NCI-H748 treated with DMSO at 0.1 percent for 48 hours (cell line): ENCODE measurements around the gene KIRREL3.
A peak's percentile ranks its signal among the peaks of the same experiment; 100 is the strongest.

Source experiments
- DNase-seq: peaks from one replicate; lab custom pipeline; 2025; lab: John Stamatoyannopoulos, UW

Gene KIRREL3

DNA sequence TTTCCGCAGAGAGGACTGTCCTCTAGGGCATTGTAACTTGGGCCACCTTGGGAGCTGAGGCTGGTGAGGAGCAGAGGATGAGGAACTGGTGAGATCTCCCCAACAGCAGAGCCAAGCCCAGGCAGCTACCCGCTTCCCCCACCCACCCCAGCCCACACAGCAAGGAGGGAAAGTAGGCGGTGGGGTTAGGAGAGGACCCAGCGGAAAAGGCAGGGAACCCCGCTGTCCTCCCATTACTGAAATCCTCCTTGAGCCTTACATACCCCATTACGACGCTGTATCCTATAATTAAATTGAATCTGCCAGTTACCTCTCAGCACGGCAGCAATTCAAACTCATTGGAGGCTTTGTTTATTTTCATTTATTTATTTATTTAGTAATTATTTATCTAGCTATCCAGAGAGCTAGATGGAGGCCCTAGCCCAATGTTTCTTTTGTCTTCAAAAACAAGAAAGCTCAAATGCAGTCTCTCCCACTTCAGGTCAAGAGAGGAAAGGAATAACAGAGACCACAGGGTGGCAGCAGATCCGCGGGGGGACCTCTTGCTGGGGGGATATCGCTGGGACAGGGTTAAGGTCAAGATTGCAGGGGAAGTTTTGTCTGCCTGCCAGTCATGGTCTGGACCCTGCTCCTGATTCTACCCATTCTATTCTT is 427.1 kb downstream of the KIRREL3 start:
- peak; percentile 75 for DNase-seq

DNA sequence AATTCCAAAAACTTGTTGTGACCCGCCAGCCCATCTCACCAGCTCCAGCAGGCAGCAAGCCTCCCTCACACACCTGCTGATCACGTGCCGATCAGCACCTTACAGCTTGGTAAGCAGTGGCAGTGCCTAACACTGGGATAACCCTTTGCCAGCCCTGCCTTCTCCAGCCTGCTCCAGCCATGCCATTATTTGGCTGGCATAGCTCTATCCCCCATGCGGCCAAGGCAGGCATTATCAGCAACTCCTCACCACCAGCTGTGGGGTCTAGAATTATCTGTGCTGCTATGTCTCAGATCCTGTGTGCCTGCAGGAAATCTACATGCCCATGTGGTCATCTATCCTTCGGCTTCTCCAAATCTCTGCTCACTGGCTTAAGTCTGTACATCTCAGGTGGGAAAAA is 430.1 kb downstream of the KIRREL3 start:
- DNase-seq: no peak

DNA sequence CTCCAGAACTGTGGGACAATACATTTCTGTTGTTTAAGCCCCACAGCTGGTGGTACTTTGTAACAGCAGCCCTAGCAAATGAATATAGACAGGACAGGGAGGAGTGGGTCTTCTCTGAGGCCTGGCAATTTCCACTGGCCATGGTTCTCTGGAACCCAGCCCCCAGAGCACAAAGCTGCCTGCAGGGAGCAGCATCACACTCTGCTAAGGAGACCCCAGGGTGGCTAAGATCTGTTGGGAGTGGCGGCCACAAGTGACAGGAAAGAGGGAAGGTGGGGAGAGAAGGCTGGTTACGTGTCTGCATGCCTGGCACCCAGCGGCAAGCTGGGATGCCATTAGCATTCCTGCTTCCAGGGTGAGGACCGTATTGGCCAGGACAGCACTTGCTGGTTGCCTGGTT is 433.2 kb downstream of the KIRREL3 start:
- DNase-seq: no peak

DNA sequence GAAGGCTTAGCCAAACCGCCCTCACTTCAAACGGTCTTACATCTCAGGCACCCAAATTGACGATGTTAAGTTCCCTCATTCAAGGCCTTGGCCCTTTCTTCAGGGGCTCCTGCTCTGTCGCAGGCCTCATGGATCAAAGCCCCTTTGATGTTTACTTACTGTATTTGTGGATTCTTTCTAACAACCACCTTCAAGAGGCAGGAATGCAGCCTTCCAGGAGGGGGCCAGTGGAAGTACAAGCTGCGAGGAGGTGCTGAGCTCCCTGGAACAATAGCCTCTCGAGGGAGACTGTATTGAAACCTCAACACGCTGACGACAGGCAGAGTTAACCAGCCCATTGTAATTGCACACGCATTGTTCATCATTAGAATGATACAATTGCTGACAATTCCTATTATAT is 436.0 kb downstream of the KIRREL3 start:
- DNase-seq: no peak

DNA sequence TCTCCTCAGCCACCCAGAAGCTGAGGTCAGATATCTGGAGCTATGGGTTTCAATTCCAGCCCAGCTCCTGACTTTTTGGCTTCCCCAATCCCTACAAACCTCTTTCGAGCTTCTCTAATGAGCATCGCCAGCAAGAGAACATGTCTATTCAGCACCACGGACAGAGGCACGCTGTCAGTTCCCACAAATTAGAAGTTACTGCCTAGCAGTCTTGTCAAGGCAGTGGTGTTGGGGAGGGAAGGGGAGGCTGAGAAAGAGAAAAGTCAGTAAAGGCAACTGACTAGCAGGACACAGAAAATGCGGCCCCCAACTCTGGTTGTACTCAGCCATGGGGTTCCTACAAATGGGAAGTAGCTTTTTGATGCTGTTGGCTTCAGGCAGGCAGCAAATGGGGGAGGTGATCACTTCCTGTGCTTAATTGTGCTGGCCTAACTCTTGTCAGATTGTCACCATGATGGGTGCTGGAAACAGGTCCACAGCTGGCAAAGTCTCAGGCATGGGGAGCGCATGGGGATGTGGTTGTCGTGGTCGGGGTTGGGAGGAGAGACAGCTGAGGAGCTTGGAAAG is 439.2 kb downstream of the KIRREL3 start:
- no peak for DNase-seq

DNA sequence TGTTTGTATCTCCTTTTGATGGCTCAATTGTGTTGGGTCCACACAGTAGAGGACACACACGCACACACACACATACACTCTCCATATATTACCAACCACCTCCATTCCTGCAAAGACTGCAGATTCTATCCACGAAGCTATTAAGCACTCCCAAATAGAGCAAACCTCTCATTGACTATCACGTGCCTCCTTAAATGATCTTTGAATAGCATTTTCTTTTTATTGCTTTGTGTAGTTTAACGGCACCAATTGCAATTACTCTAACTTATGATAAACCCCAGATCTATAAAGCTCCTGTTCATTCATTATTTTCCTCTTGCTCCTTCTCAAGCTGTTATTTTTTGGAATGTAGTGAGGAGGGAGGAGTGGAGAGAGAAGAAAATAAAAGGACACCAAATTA is 440.3 kb downstream of the KIRREL3 start:
- DNase-seq: no peak

DNA sequence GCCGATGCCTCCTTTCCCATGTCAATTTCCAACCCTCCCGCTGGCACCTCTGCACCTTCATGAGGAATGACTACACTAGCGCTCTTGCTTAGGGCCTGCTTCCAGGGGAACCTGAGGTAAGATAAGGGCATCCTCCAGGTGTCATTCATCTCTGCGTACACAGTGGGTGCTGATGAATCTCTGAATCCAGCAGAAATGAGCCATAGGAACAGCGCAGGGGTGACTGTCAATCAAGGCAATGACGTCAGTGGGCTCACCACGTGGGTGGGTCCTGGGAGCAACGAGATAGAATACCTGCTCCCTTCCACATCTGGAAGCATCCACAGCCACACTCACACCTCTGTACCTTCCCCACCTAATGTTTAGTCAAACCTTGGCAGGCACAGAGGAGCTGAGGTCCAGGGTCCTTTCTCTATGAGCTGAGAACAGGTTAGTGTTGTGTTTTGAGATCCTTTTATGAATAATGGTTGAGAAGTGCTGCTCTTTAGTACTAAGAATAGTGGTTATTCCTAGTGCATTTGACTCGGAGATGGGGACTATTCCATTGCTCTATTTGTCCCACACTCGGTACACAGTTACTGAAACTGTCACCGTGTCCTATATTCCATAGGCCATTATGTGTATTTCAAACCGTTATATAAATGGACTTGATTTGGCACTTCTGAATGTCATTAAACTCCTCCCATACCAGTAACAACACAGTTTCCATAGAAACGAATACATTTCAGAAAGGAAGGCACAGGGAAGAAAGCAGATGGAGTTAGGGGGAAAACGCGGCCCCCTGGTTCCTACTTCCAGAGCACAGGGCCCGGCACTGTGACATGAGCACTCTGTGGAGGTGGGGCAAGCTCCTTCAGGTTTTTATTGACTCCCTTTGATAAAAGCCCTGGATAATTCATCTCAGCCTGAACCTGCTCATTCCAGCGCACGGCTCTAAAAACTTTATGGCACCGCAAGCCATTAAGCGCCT is 451.7 kb downstream of the KIRREL3 start:
- no peak for DNase-seq

DNA sequence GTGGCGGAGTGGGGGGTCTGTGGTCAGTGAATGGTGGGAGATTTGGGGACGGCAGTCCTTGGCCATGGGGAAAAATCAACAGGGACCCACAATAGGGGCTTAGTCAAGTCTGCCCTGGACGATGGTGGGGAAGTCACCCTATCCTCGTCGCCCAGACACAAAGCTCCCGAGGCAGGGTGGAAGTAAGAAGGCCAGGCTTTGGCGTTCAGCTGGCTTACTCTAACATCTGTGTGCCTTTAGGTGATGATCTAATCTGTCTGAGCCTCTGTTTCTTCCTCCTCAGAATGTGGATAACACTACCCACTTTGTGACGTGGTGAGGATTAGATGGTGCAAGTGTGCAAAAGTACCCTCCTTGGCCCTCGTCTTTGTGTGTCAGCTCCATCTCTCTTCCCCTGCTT is 452.9 kb downstream of the KIRREL3 start:
- no peak for DNase-seq

DNA sequence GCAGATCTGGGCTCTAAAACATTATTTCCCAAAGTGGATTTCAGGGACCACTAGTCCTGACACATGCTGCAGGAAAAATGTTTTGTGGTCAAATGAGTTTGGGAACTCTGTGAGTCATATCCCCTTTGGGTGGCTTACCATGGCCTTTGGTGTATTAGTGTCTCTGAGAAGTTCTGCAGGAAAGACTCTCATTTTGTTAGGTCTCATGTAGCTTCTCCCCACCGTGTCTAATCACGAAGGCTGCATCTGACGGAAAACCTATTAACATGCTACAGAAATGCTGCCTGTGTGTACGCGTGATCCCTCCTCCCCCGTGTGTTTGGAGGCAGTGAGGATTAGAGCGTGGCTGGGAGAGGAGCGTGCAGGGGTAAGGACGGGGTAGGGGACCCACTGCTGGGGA is 453.4 kb downstream of the KIRREL3 start:
- DNase-seq: no peak

DNA sequence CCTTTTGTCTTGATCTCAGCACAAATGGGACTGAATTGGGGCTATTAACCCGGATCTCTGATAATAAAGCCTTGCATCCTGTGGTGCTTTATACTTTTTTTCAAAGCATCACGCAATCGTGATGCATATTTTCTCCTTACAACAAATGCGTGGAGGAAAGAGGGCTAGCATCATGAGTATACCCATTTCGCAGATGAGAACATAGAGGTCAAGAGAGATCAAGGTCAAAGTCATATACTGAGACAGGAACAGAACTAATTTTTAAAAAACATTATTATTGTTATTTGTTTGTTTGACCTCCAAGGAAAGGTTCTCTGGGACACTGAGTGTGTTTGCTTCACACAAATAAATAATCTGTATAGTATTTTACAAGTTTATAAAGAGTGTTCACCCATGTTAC is 453.9 kb downstream of the KIRREL3 start:
- no peak for DNase-seq

DNA sequence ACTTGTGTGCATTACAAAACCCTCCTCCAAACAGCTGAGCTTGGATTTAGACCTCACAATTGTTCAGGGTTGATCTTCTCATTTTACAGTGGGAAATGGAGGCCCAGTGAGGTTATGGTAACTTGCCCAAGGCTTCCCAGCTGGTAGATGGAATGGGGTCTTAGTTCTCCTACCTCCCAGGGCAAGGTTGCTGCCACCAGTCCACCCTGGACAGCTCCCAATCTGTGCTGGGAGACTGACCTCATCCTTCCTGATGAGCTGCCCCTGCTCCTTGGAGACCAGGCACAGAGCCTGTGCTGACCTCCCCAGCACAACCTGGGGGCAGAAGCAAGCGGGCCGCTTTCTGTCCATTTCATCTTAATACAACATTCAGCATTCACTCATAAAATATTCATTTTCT is 454.4 kb downstream of the KIRREL3 start:
- DNase-seq: no peak

DNA sequence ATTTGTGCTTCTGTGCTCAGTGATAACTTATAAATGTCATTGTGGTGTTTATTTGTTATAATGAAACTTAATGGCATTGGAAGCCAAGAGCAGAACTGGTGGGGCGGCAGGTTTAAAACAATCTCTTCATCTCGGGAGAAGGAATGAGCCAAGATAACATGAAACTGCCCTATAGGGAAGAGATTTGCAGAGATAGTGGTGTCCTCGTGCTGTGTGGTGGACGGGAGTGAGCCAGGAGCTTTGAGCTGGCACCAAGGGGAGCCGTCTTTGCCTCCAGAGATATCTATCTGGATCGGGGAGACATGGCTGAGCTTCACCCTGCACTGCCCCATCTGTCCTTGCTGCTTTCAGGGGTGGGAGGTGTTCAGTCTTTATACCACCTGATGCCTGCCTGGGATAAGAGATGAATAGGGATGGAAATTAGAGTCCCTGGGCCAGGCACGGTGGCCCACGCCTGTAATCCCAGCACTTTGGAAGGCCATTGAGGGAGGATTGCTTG is 455.5 kb downstream of the KIRREL3 start:
- no peak for DNase-seq

DNA sequence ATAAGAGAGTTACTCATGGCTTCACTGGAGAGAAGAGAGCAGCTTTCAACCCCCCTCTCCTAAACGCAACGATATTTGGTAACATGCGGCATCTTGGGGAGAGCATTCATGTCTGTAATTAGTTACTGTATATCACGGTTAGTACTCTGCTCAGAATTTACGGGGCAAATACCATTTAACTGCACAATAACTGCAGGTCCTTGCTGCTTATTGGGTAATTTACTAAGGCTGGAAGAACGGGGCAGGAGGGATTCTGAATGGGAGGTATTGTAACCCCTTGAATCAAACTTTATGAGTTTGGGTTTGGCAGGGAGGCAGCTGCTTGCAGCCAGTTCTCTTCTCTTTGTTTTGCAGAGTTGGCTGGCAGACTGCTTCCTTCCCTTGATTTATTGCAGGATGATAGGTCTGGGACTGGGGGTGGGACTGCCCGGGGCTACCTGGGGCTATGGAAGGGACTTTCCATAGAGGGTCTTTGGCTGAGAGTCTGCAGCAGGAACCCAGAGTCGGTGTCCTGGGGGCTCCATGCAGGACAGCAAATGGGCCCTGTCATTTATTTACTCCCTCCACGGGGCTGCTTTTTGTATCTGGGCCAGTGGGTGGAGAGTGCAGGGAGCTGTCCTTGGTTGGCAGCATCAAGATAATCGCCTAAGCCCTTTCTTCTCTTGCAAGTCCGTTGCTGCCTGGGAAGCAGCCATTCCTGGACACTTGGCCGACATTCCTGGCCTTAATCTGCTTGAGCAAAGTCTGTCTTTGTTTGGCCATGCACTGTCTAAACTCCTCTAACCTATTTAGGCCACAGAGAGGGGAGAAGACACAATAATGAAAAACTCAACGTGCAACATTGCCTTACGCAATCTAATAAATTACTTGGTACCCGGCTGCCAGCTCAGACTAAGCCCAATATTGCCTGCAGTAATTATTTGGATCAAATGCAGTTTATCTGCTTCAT is 456.2 kb downstream of the KIRREL3 start:
- no peak for DNase-seq

DNA sequence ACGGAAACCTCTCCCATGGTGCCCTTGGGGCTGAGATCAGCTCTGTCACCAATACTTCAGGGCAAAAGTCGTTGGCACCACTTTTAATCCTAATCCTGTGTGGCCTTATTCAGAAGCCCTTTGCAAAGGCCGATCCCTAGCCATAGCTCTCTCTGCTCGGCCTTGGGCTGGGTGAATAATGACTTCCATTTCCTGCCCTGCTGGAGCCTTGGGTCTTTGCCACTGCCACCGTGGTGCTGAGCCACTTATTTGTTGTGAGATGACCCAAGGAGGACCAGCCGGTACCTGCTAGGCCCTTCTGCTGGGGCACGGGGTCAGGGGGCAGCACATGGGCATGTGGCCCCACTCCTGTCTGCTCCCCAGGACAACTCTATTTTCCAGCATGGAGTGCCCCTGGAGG is 456.9 kb downstream of the KIRREL3 start:
- DNase-seq: no peak

DNA sequence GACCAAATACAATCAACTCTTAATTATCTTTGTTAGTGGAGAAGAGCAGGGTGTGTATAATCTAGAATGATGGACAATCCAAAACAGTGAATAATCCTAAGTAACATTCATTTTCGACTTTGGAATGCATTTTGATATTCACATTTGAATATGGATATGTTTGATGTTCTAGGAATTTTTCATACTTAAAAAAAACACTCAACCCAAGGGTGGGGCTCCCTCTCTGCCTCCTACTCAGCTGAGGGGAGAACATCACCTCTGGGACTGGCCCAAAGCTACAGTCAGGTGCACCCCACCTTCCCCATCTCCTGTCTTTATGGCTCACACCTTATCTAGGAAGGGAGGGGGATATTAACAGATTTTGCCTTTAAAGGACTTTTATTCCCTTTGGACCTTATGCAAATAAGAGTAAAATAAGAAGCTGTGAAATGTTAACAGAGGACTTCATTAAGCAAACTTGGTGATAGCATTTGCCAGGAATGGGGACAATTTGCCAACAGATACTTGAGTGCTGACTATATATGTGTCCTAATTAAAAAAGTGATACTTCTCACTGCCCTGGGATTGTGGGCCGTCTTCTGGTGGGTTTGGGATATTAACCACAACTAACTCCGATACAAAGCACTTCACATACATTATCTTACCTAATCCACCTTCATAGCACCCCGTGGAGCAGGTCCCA is 458.1 kb downstream of the KIRREL3 start:
- DNase-seq: no peak

DNA sequence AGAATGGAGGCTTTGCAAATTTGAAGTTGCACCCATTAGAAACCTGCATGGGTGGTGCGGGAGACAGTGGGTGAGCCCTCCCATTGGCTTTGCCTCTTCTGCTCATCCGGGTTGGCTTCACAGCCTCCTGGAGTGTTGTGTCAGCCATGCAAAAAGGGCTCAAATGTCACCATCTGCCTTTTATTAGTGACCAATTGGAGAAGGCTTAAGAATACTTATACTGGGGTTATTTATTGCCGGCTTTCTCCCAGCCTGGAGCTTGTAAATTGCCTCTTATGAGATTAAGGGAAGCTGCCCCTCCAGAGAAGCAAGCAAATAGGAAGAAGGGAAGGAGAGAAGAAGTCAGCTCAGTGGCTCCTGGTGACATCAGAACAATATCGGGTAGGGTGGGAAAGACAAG is 462.5 kb downstream of the KIRREL3 start:
- DNase-seq: no peak

DNA sequence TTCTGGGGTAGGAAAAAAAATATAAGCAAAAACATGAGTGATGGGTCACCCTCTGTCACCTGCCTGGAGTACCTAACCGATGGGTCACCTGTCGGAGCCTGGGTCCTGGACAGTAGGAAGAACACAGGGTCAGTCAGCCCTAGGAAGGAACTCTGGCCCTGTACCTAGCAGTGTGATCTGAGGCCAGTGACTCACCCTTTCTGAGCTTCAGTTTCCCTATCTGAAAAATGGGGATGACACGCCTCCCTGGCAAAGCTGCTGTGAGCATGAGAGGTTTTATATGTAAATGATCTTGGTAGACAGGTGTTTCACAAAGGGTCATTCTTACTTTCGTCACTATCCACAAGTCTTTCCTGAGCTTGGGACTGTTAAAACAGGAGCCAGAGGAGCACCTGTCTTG is 463.1 kb downstream of the KIRREL3 start:
- DNase-seq: no peak

DNA sequence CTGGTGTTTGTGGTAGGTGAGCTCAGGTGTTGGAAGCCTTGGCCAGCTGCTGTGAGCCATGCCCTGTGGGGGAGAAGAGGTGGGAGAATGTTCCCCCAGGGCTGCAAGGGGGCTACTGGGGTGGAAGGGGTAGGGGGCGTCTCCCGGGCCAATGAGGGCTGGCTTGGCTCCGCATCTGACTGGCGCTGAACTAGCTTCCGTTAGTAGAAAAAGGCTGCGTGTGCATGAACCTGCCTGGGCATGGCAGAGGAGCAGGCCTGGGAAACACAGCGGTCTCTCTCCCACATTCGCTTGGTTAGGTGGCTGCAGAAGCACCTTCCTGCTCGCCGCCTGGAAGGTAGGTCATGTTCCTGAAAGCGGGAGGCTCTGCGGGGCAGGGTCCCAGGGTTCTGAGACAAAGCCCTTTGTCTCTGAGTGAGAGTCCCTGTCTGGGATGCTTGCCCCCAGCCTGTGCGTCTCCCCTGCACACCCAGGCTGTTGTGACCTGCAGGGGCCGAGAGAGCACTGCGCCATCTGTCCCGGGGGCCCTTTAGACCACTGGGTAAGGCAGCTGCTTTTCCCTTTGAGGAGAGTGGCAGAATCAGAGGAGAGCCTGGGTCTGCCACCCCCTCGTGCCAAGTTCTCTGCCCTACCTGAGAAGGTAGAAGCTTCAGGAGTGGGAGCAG is 466.3 kb downstream of the KIRREL3 start:
- no peak for DNase-seq

DNA sequence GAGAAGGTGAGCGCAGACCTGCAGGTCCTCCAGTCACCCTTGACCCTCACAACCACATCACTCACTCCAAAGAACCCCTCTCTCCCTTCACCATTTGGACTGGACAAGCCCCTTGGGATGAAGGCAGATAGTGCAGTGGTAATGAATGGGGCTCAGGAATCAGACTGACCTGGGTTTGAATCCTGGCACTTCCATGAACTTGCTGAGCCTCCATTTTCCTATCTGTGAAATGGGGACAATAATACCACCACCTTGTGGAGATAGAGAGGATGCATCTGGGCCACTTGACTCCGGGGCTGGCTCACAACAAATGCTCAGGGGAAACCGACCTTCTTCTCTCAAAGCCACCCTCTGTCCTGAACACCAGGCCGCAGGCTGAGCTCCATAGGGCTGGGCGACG is 467.0 kb downstream of the KIRREL3 start:
- DNase-seq: no peak

DNA sequence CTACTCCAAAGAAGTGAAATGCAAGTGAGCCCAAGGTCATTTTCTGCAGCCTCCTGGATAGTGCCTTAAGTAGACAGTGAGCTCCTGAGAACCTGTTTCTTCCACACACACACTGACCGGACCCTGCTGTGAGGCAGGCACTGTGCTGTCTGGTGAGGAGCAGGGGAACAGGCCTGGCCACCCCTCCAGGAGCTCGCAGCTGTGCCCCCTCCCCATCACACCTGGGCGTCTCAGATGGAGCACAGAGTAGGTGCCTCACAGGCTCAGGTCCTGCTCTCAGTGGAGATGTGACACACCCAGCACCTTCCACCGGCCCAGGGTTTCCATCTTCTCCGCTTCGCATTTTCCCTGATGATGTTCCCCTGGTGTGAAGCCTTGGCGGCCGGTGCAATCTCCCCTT is 470.2 kb downstream of the KIRREL3 start:
- no peak for DNase-seq

DNA sequence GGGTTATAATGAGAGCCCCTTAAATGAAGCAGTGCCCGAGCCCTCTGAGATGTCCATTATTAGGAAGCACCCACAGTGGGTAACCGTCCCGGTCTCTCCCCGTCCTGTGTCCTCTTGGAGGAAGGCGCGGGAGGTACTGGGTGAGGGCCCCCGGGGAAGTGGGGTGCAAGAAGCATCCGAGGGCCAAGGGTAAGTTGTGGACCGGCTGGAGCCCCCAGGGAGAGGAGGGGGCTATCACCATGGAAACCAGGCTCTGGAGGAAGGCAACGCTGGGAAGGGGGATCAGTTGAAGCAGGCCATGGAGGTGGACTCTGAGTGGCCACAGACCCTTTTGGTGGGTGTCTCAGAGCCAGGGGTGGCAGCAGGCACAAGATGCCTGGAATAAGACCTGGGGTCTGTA is 471.5 kb downstream of the KIRREL3 start:
- DNase-seq: no peak
